ENCODE measurements around the gene RALGPS2. TPM values are rescaled to one million over a fixed set of nuclear protein-coding genes. Genes with fewer than 3 reads are reported as not detected.

RALGPS2 gene
- polyA plus RNA-seq, 1 of the 3 experiments (the other 2 are of a cell fraction): 5.1 TPM

DNA sequence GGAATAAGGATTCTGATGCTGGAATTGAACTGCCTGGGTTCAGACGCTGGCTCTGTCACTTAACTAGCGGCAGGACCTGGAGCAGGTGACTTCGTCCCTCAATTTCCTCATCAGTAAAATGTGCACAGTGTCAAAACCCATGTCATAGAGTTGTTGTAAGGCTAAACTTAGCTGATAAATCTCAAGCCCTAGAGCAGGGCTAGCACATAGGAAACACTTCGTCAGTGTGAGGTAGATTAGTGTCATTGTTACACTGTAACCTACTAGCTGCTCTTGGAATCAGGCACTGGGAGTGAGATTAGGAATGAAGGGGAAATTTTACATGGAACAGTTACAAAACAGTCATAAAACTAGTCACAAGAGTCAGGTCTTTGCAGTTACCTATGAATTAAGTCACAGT, 202.0 kb downstream of the RALGPS2 start:
- no peak for TF ChIP-seq TCF12 (IDR thresholded peaks at IDR 0.05)
- TF ChIP-seq JUND (IDR thresholded peaks at IDR 0.05): no peak
- no peak for TF ChIP-seq FOXM1 (IDR thresholded peaks at IDR 0.05; ENCODE audit: low read depth)
- TF ChIP-seq, protein P1, sequence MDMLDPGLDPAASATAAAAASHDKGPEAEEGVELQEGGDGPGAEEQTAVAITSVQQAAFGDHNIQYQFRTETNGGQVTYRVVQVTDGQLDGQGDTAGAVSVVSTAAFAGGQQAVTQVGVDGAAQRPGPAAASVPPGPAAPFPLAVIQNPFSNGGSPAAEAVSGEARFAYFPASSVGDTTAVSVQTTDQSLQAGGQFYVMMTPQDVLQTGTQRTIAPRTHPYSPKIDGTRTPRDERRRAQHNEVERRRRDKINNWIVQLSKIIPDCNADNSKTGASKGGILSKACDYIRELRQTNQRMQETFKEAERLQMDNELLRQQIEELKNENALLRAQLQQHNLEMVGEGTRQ (IDR thresholded peaks at IDR 0.05; ENCODE audit: borderline replicate concordance, low read depth, low read length): no peak
- TF ChIP-seq MXI1 (IDR thresholded peaks at IDR 0.05; ENCODE audit: low read depth, low read length): no peak
- TF ChIP-seq TAF1 (IDR thresholded peaks at IDR 0.05; ENCODE audit: borderline replicate concordance, low read depth, low read length): no peak
- TF ChIP-seq POLR2AphosphoS5 (IDR thresholded peaks at IDR 0.05; ENCODE audit: low read depth, low read length): no peak
- no peak for TF ChIP-seq FOXJ3 (CRISPR knock-in tag; IDR thresholded peaks at IDR 0.05)
- TF ChIP-seq SMC3 (IDR thresholded peaks at IDR 0.05; ENCODE audit: low read depth, low read length): no peak
- no peak for TF ChIP-seq ELF1 (IDR thresholded peaks at IDR 0.05)
- TF ChIP-seq, protein P2, sequence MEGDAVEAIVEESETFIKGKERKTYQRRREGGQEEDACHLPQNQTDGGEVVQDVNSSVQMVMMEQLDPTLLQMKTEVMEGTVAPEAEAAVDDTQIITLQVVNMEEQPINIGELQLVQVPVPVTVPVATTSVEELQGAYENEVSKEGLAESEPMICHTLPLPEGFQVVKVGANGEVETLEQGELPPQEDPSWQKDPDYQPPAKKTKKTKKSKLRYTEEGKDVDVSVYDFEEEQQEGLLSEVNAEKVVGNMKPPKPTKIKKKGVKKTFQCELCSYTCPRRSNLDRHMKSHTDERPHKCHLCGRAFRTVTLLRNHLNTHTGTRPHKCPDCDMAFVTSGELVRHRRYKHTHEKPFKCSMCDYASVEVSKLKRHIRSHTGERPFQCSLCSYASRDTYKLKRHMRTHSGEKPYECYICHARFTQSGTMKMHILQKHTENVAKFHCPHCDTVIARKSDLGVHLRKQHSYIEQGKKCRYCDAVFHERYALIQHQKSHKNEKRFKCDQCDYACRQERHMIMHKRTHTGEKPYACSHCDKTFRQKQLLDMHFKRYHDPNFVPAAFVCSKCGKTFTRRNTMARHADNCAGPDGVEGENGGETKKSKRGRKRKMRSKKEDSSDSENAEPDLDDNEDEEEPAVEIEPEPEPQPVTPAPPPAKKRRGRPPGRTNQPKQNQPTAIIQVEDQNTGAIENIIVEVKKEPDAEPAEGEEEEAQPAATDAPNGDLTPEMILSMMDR (IDR thresholded peaks at IDR 0.05): no peak
- no peak for TF ChIP-seq RFX5 (IDR thresholded peaks at IDR 0.05; ENCODE audit: low read length)
- TF ChIP-seq, protein P3, sequence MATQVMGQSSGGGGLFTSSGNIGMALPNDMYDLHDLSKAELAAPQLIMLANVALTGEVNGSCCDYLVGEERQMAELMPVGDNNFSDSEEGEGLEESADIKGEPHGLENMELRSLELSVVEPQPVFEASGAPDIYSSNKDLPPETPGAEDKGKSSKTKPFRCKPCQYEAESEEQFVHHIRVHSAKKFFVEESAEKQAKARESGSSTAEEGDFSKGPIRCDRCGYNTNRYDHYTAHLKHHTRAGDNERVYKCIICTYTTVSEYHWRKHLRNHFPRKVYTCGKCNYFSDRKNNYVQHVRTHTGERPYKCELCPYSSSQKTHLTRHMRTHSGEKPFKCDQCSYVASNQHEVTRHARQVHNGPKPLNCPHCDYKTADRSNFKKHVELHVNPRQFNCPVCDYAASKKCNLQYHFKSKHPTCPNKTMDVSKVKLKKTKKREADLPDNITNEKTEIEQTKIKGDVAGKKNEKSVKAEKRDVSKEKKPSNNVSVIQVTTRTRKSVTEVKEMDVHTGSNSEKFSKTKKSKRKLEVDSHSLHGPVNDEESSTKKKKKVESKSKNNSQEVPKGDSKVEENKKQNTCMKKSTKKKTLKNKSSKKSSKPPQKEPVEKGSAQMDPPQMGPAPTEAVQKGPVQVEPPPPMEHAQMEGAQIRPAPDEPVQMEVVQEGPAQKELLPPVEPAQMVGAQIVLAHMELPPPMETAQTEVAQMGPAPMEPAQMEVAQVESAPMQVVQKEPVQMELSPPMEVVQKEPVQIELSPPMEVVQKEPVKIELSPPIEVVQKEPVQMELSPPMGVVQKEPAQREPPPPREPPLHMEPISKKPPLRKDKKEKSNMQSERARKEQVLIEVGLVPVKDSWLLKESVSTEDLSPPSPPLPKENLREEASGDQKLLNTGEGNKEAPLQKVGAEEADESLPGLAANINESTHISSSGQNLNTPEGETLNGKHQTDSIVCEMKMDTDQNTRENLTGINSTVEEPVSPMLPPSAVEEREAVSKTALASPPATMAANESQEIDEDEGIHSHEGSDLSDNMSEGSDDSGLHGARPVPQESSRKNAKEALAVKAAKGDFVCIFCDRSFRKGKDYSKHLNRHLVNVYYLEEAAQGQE (IDR thresholded peaks at IDR 0.05; ENCODE audit: low read depth, low read length): no peak
- no peak for TF ChIP-seq FOSL2 (IDR thresholded peaks at IDR 0.05; ENCODE audit: borderline replicate concordance, low read depth)
- no peak for TF ChIP-seq YY1 (IDR thresholded peaks at IDR 0.05; ENCODE audit: low read depth)
- Histone ChIP-seq H3K9ac (no peak overlapping the region), H3K79me2 (ENCODE audit: insufficient read depth) (no peaks in the 10 kb centered on the region), H4K20me1 (ENCODE audit: insufficient read depth) (no peaks in the 10 kb centered on the region), H3K9me2 (no peaks in the 10 kb centered on the region), H3K36me3 (replicated peaks in 1 of 2; ENCODE audit: control insufficient read depth in 1 of 2, insufficient read depth in 2 of 2, low read length in 1 of 2) (no peaks in the 10 kb centered on the region), H3K9me3 (no peaks in the 10 kb centered on the region; the same call in 1 of the 2 replicates), H2AFZ (ENCODE audit: low read depth) (no peak overlapping the region), H3K4me2 (no peak overlapping the region), H3K27ac (ENCODE audit: low read depth in 2 of 2, low read length in 1 of 2) (no peak overlapping the region), H3K4me3 (ENCODE audit: low read depth in 2 of 2, low read length in 1 of 2) (no peak overlapping the region), H3F3A (replicated peaks; ENCODE audit: insufficient read depth) (no peaks in the 10 kb centered on the region), H3K27me3 (ENCODE audit: insufficient read depth) (no peaks in the 10 kb centered on the region), H3K4me1 (ENCODE audit: control insufficient read depth in 1 of 2, insufficient read depth in 2 of 2, low read depth in 1 of 2, low read length in 1 of 2) (no peaks in the 10 kb centered on the region; a peak in 1 of 4 replicates)
- ChIA-PET POLR2A (no interaction called here), CTCF (interaction anchor here (1.1 to 1.2 kb wide), 2 partner anchors 8 to 12 kb away, joined by 3 to 4 read pairs; no protein-coding TSS in a partner anchor)
- no peak for DNase-seq
- WGBS (ENCODE audit: low lambda C conversion rate): 86% methylated on average over 4 of the region's 4 CpGs
